DMS153 (cell line): ENCODE results near the gene FAM107B.
A peak's percentile ranks its signal among the peaks of the same experiment; 100 is the strongest.
"Not testable (repeated sequence)": the region's sequence is repeated elsewhere in the genome, so short reads cannot be mapped to it uniquely, and the experiment has no call there.

ENCODE experiments used
- DNase-seq: peaks from one replicate; lab custom pipeline; 2025; lab: John Stamatoyannopoulos, UW

FAM107B gene

DNA sequence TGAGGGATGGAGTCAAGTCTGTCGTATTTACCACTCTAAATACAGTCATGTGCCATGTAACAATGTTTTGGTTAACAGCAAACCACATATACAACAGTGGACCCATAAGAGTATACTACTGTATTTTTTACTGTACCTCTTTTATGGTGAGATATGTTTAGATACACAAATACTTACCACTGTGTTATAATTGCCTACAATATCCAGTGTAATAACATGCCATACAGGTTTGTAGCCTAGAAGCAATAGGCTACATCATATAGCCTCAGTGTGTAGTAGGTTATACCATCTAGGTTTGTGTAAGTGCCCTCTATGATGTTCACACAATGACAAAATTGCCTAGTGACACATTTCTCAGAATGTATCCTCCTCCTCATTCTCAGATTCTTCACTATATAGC, 110.4 kb downstream of the FAM107B start:
- no peak for DNase-seq

DNA sequence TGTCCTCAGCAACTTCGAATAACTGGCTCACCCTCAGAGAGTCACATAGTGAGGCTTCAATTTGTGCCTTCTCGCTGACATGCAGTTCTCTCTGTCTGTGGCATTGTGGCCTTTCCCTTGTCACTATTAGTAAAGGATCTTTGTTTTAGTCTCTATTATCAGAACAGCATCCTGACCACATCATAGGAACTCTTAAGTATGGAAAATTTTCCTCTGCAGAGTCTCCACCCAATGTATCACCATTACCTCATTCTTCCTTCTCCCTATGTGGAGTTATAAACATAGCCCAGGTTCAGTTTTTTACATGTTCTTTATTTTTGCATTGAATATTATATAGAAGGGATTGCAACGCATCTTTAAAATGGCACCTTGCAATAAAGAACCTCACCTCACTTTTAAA, 112.9 kb downstream of the FAM107B start:
- no peak for DNase-seq

- no peak for DNase-seq
These were observed 113.9 kb downstream of the FAM107B start for GRCh38 chr10:14660831-14661230.

- DNase-seq = no peak
These were observed 115.0 kb downstream of the FAM107B start for GRCh38 chr10:14659626-14660196.

DNA sequence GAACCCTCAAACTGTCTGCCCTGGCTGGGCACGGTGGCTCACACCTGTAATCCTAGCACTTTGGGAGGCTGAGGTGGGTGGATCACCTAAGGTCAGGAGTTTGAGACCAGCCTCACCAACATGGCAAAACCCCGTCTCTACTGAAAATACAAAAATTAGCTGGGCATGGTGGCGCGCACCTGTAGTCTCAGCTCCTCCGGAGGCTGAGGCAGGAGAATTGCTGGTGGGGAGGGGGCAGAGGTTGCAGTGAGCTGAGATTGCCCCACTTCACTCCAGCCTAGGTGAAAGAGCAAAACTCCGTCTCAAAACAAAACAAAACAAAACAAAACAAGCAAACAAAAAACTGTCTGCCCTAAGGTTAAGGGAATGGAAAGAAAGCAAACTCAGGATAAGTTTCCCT, 115.6 kb downstream of the FAM107B start:
- DNase-seq = not testable (repeated sequence)

- no peak for DNase-seq
These were observed 116.2 kb downstream of the FAM107B start for GRCh38 chr10:14658331-14659127.

GRCh38 chr10:14656052-14656730, 118.5 kb downstream of the FAM107B start:
- DNase-seq = no peak

DNA sequence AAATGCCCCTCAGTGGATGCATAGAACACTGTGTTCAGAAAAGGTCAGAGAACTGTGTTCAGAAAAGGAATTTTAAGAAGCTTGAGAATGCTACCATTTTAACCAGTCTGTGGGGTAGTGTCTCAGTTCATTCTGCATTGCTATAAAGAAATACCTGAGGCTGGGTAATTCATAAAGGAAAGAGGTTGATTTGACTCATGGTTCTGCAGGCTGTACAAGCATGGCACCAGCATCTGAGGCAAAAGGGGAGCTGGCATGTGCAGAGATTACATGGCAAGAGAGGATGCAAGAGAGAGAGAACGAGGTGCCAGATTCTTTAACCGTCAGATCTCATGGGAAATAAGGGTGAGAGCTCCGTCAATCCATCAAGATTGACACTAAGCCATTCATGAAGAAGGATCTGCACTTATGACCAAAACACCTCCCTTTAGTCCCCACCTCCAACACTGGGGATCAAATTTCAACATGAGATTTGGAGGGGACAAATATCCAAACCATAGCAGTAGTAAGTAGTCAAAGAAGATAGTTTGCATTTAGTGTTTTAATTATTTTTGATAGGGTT, 119.8 kb downstream of the FAM107B start:
- DNase-seq = no peak

GRCh38 chr10:14653271-14654161, 121.2 kb downstream of the FAM107B start:
- DNase-seq = no peak

- no peak for DNase-seq
These were observed 121.9 kb downstream of the FAM107B start for GRCh38 chr10:14652816-14653215.

DNA sequence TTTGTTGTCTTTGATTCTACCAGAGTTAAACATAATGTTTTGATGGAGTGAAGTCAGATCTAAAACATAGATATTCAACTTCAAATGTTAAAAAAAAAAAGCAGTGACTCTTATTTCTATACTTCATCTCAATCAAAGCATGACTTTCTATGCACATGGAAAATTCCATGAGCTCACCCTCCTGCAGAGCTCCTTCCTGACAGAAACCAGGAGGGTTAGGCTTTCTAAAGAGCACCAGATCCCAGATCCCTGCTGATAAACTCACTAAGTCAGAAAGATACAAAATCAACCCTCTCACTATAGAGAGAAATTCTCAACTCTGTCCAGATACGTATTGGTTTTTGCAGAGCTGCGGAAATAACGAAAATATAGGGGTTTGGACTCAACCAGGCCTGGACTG, 122.6 kb downstream of the FAM107B start:
- DNase-seq = no peak

GRCh38 chr10:14649739-14650138, 125.0 kb downstream of the FAM107B start:
- no peak for DNase-seq

DNA sequence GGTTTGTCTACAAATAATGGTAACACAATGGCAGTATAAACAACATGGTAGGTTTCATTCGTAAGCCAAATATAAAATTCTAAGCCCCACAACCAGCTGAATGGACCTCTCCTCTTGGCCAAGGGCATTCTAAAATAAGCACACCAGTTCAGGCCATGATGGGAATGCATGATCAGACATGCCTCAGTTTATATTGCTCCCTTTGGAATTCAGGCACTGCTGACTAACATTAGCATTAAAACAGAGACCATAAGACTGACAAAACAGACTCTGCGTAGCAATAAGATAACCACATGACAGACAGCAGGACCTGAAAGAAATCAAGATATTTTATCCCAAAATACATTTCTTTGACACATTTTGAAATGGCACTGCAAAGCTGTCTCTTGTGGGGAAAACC, 125.8 kb downstream of the FAM107B start:
- peak; percentile 23 for DNase-seq

DNA sequence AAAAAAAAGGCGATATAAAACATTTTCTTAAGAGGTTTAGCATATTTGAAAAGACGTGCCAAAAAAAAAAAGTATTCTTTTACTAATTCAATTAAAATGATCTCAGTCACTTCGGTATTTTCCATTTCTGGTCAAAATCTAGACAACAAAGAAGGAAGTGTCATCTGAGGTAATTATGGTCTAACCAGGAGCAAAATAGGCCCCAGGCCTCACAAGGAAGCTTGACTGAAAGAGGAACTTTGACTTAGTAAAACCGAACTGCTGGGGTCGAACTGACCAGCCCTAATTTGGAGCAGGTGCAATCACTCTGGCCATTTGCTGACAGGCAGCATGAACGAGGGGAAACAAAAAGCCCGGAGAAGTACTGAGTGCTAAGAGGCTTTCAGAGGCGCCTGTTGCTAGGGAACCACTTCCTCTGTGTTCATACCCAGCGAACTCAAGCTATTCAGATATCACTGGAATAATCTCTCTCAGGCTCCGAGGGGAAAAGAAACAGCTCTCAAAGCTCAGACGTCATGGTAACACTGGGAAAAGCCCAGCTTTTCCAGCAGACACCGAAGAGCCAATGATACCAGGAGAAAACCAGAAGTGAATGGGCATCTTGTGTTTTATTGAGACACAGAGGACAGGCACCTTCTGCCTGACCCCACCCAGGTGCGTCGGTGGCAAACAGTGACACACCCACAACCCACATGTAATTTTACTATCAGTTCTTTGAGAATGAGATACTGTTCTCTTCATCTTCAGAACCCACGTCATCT, 126.5 kb downstream of the FAM107B start:
- DNase-seq = peak; percentile 86

- no peak for DNase-seq
These were observed 129.3 kb downstream of the FAM107B start for GRCh38 chr10:14645239-14645960.

GRCh38 chr10:14639637-14640036, 135.1 kb downstream of the FAM107B start:
- DNase-seq = no peak

DNA sequence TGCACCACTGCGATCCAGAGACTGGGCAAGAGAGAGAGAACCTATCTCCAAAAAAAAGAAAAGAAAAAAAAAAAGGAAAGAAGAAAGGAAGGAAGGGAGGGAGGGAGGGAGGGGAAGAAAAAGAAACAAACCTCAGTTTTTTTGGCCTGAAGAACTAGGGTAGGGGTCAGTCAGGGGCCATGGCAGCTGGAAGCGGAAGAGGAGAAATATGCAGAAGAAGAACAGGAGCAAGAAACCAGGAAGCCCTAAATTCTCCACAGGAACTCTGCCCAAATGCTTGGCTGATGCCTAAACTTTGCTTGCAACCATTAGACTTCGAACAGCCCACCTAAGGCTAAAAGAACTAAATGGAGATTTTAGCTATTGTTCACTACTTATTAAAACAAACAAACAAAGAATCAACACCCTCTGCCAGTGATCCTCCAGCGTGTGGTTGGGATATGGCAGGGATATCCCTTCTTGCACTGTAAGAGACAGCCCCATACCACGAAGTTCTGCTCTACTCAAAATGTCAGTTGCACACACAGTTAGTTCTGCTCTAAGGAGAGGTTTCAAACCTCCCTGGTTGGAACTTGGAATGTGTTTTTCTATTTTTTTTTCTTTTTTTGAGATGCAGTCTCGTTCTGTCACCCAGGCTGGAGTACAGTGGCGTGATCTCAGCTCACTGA, 139.5 kb downstream of the FAM107B start:
- no peak for DNase-seq

- not testable (repeated sequence) for DNase-seq
These were observed 140.1 kb downstream of the FAM107B start for GRCh38 chr10:14634572-14634971.

DNA sequence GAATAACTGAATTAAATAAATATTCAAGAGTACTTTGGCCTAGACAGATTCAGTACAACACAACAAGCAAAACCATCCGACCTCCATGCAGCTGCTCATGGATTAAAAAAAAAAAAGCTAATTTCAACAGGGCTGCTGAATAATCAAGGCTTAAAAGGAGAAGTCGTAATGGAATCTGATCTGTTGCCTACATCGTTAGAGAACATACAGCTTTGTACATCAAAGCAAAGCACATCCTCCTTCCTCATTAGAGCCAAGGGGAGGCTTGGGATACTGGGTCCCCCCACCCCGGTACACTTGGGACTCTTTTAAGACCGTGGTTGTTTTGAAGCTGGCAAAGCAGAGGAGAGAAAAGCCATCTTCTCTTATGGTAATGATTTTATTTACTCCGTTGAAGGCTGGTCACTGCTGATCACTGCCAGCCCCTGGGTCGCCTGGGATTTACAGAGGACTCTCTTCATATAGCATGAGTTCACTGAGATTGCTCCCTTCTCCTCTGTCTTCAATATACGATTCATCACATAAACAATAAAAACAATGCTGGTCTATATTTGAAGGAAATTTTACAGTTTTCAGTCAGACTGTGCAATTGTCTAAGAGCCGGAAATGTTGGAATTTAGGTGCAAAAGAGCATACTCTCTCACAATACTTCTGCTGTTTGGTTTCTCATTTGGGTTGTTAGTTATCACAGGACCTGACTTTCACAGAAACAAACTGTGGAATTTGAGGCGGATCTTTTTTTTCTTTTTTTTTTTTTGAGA, 148.8 kb downstream of the FAM107B start:
- no peak for DNase-seq
